SK-N-MC (cell line): ENCODE data around the gene LRP5.

Experiments
- DNase-seq: peaks from one replicate; pipeline ENCODE4 v3.0.0-alpha.2; 2011; ENCODE audit warnings: low read depth, low spot score
- H3K27ac ChIP-seq: fragments of 200-600 bp; sonication (generic); 2 replicates; pipeline ENCODE4 v1.5.1; 2016; ENCODE audit warnings: mixed run types
- H3K36me3 ChIP-seq: fragments of 200-600 bp; sonication (generic); 2 replicates; pipeline ENCODE4 v1.6.1; 2017; ENCODE audit warnings: antibody characterized with exemption, low read length, mixed read lengths; ENCODE audit not compliant: insufficient read depth
- H3K4me3 ChIP-seq: fragments of 200-600 bp; sonication (generic); 2 replicates; pipeline ENCODE4 v1.5.1; 2016
- H3K9ac ChIP-seq: fragments of 200-600 bp; sonication (generic); 2 replicates; pipeline ENCODE4 v1.8.0; 2017; ENCODE audit warnings: mixed run types, mixed read lengths; ENCODE audit not compliant: insufficient read length
- H3K9me3 ChIP-seq: fragments of 200-600 bp; sonication (generic); 2 replicates; pipeline ENCODE4 v1.6.1; 2017; ENCODE audit warnings: low read depth, mild to moderate bottlenecking, antibody characterized with exemption, low read length, moderate library complexity, mixed read lengths
- EZH2 ChIP-seq: fragments of 200-600 bp; sonication (generic); IDR thresholded peaks from one replicate; pipeline ENCODE4 v1.6.1; 2017; ENCODE audit warnings: antibody characterized with exemption
- FOXP2 ChIP-seq: optimal IDR thresholded peaks from 2 replicates; pipeline ENCODE3; 2011; ENCODE audit warnings: mild to moderate bottlenecking, moderate library complexity; ENCODE audit not compliant: insufficient read depth; ENCODE audit errors: extremely low read length, control extremely low read depth
- POLR2AphosphoS5 ChIP-seq: IDR thresholded peaks from 2 replicates; pipeline ENCODE4 v1.6.1; 2012; ENCODE audit warnings: mild to moderate bottlenecking, low read depth, low read length, borderline replicate concordance

LRP5 gene

GRCh38 chr11:68312117-68312779, at the start of gene LRP5:
TSS of gene LRP5 (plus strand) at chr11:68312591. CDS start at chr11:68312715, 124 bp downstream.
- no peak for TF ChIP-seq POLR2AphosphoS5
- no peak for TF ChIP-seq FOXP2
- no peak for TF ChIP-seq EZH2
- DNase-seq, result no peak
- peak within 1 kb of the TSS; percentile 76 for H3K9ac ChIP-seq

GRCh38 chr11:68263444-68264035, 48.9 kb upstream of the LRP5 start:
- no peak overlapping the region for H3K4me3 ChIP-seq
- no peaks in the 10 kb centered on the region for H3K9me3 ChIP-seq
- H3K27ac ChIP-seq, result no peak overlapping the region
- H3K36me3 ChIP-seq, result peaks cover 45% of the 10 kb centered on the region; the same call in 1 of the 2 replicates
- DNase-seq, result no peak
- TF ChIP-seq FOXP2 (no peak), EZH2 (no peak), POLR2AphosphoS5 (no peak)
- no peak overlapping the region for H3K9ac ChIP-seq

More at GRCh38 chr11:68312117-68312779, at the start of gene LRP5:
- Histone ChIP-seq H3K4me3 (peak within 1 kb of the TSS; percentile 98), H3K36me3 (no peaks in the 10 kb centered on the region), H3K27ac (0 out of 2 replicates have a peak within 1 kb of the TSS, but pooled peaks have one; percentile 76), H3K9me3 (no peaks in the 10 kb centered on the region)

- no peak for DNase-seq
- Histone ChIP-seq H3K36me3 (peaks cover 45% of the 10 kb centered on the region; the same call in 1 of the 2 replicates), H3K27ac (no peak overlapping the region), H3K9me3 (no peaks in the 10 kb centered on the region), H3K9ac (no peak overlapping the region), H3K4me3 (no peak overlapping the region)
- no peak for TF ChIP-seq FOXP2
- no peak for TF ChIP-seq EZH2
- no peak for TF ChIP-seq POLR2AphosphoS5
Measured at GRCh38 chr11:68264244-68264643, 48.1 kb upstream of the LRP5 start.

GRCh38 chr11:68264741-68265540, 47.5 kb upstream of the LRP5 start:
- Histone ChIP-seq H3K36me3 (peaks cover 45% of the 10 kb centered on the region; the same call in 1 of the 2 replicates), H3K9ac (no peak overlapping the region), H3K4me3 (no peak overlapping the region), H3K27ac (no peak overlapping the region), H3K9me3 (no peaks in the 10 kb centered on the region)
- no peak for DNase-seq
- no peak for TF ChIP-seq POLR2AphosphoS5
- no peak for TF ChIP-seq FOXP2
- no peak for TF ChIP-seq EZH2

- TF ChIP-seq FOXP2 (no peak), EZH2 (no peak), POLR2AphosphoS5 (no peak)
- DNase-seq, result no peak
- Histone ChIP-seq H3K27ac (no peak overlapping the region), H3K9ac (no peak overlapping the region), H3K36me3 (peaks cover 45% of the 10 kb centered on the region; the same call in 1 of the 2 replicates), H3K4me3 (no peak overlapping the region), H3K9me3 (no peaks in the 10 kb centered on the region)
Measured at GRCh38 chr11:68266121-68266891, 46.1 kb upstream of the LRP5 start.

GRCh38 chr11:68266936-68267880, 45.2 kb upstream of the LRP5 start:
- no peaks in the 10 kb centered on the region for H3K9me3 ChIP-seq
- H3K36me3 ChIP-seq, result peaks cover 38% of the 10 kb centered on the region; the same call in 1 of the 2 replicates
- no peak overlapping the region for H3K4me3 ChIP-seq
- no peak for TF ChIP-seq FOXP2
- TF ChIP-seq EZH2, result no peak
- no peak for TF ChIP-seq POLR2AphosphoS5
- no peak overlapping the region for H3K9ac ChIP-seq
- no peak for DNase-seq
- no peak overlapping the region for H3K27ac ChIP-seq

GRCh38 chr11:68267881-68268240, 44.5 kb upstream of the LRP5 start:
- Histone ChIP-seq H3K27ac (no peak overlapping the region), H3K9ac (no peak overlapping the region), H3K4me3 (no peak overlapping the region), H3K36me3 (peaks cover 32% of the 10 kb centered on the region; the same call in 1 of the 2 replicates), H3K9me3 (no peaks in the 10 kb centered on the region)
- DNase-seq, result no peak
- TF ChIP-seq EZH2 (no peak), FOXP2 (no peak), POLR2AphosphoS5 (no peak)
